WERI-Rb-1 (cell line): Measurements from ENCODE around the gene AKT2.

Experiments used
- DNase-seq: peaks from one replicate; pipeline ENCODE4 v3.0.0-alpha.2; 2020
- H3K27ac ChIP-seq: fragments of 250-450 bp; sonication (Bioruptor Pico); 2 replicates; pipeline ENCODE4 v1.5.1; 2020; ENCODE audit warnings: mild to moderate bottlenecking, moderate library complexity
- H3K27me3 ChIP-seq: fragments of 250-450 bp; sonication (Bioruptor Pico); 2 replicates; pipeline ENCODE4 v1.5.1; 2021; ENCODE audit warnings: mild to moderate bottlenecking, low read depth, moderate library complexity; ENCODE audit not compliant: insufficient read depth, severe bottlenecking
- H3K36me3 ChIP-seq: fragments of 250-450 bp; sonication (Bioruptor Pico); 2 replicates; pipeline ENCODE4 v1.5.1; 2020; ENCODE audit warnings: mild to moderate bottlenecking, moderate library complexity
- H3K4me3 ChIP-seq: 2 replicates; pipeline ENCODE4 v1.5.1; 2011; ENCODE audit warnings: low read depth, mild to moderate bottlenecking, control low read depth, low read length
- H3K9me3 ChIP-seq: fragments of 250-450 bp; sonication (Bioruptor Pico); 2 replicates; pipeline ENCODE4 v1.5.1; 2021; ENCODE audit warnings: mild to moderate bottlenecking, moderate library complexity; ENCODE audit not compliant: severe bottlenecking
- TF ChIP-seq, protein P1 (sequence below): IDR thresholded peaks from 2 replicates; pipeline ENCODE4 v1.5.1; 2011; ENCODE audit warnings: low read depth, mild to moderate bottlenecking, control low read depth, inconsistent platforms, low read length

AKT2 gene

DNA sequence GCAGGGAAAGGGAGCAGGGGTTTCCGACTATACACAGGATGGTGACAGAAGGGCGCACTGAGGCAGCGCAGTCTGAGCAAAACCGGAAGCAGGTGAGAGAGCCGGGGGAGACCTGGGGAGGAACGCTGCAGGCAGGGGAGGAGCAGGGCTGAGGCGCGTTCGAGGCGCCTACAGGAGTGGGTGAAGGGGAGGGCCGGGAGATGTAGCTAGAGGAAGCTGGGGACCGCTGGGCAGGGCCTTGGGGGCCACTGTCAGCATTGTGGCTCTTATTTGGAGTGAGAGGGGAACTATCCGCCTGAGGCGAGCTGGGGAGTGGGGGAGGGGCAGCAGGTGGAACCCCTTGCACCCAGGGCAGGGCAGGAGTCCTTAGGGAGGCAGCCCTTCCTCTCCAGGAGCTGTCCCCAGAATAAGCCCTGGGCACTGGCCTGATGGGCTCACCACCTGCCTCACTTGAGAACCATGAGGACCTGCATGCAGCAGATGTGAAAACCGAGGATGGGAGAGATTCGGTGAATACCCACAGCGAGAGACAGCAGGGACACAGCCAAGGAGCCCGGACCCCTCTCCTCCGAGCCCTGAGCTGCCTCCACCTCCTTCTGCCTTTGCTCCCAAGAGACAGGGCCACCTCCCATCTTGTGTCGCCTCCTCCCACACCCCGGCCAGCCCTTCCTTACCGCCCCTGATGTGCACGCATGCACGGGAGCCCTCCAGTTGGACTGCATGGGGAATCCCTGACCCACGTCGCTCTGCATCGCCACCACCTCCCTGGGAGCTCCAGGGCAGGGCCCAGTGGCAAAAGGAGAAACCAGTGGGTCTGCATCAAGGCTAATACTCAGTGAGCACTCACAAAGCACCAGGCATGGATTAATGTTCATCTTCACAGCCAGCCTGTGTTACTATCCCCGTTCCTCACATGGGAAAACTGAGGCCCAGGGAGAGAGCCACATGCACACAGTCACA is 10.3 kb downstream of the AKT2 start:
- Histone ChIP-seq H3K27me3 (no peaks in the 10 kb centered on the region), H3K4me3 (no peak overlapping the region), H3K27ac (no peak overlapping the region)

GRCh38 chr19:40273469-40274360 is 11.4 kb downstream of the AKT2 start:
- no peak for DNase-seq
- TF ChIP-seq, protein P1, sequence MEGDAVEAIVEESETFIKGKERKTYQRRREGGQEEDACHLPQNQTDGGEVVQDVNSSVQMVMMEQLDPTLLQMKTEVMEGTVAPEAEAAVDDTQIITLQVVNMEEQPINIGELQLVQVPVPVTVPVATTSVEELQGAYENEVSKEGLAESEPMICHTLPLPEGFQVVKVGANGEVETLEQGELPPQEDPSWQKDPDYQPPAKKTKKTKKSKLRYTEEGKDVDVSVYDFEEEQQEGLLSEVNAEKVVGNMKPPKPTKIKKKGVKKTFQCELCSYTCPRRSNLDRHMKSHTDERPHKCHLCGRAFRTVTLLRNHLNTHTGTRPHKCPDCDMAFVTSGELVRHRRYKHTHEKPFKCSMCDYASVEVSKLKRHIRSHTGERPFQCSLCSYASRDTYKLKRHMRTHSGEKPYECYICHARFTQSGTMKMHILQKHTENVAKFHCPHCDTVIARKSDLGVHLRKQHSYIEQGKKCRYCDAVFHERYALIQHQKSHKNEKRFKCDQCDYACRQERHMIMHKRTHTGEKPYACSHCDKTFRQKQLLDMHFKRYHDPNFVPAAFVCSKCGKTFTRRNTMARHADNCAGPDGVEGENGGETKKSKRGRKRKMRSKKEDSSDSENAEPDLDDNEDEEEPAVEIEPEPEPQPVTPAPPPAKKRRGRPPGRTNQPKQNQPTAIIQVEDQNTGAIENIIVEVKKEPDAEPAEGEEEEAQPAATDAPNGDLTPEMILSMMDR, result no peak
- H3K27ac ChIP-seq, result no peak overlapping the region
- no peak overlapping the region for H3K4me3 ChIP-seq
- H3K36me3 ChIP-seq, result peaks cover 8% of the 10 kb centered on the region
- H3K27me3 ChIP-seq, result no peaks in the 10 kb centered on the region
- no peaks in the 10 kb centered on the region for H3K9me3 ChIP-seq

More for the DNA sequence above, 10.3 kb downstream of the AKT2 start:
- Histone ChIP-seq H3K36me3 (peaks cover 6% of the 10 kb centered on the region), H3K9me3 (no peaks in the 10 kb centered on the region)
- TF ChIP-seq, protein P1, result no peak
- no peak for DNase-seq

DNA sequence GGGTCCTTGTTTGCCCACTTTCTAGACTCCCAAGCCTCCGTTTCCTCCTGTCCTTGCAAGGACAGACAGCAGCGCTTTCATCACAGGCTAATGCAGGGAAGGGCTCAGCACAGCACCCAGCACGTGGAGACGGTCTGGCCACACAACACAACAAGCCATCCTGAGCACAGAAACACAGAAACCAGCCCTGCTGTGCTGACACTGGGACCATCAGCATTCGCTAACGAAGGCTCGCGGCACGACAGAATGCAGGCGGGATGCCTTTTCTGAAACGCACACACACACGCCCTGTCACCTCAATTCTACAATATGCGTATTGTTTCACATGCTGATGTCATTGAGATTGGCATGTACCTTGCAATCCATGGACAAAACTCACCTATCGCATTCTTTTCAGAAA is 12.9 kb downstream of the AKT2 start:
- peaks cover 8% of the 10 kb centered on the region for H3K36me3 ChIP-seq
- no peak for DNase-seq
- no peaks in the 10 kb centered on the region for H3K27me3 ChIP-seq
- H3K4me3 ChIP-seq, result no peak overlapping the region
- no peaks in the 10 kb centered on the region for H3K9me3 ChIP-seq
- TF ChIP-seq, protein P1, result no peak
- H3K27ac ChIP-seq, result no peak overlapping the region

- DNase-seq, result no peak
- Histone ChIP-seq H3K4me3 (no peak overlapping the region), H3K27me3 (no peaks in the 10 kb centered on the region), H3K36me3 (peaks cover 8% of the 10 kb centered on the region), H3K9me3 (no peaks in the 10 kb centered on the region), H3K27ac (no peak overlapping the region)
- TF ChIP-seq, protein P1, result no peak
These were observed 13.4 kb downstream of the AKT2 start for GRCh38 chr19:40271706-40272105.

DNA sequence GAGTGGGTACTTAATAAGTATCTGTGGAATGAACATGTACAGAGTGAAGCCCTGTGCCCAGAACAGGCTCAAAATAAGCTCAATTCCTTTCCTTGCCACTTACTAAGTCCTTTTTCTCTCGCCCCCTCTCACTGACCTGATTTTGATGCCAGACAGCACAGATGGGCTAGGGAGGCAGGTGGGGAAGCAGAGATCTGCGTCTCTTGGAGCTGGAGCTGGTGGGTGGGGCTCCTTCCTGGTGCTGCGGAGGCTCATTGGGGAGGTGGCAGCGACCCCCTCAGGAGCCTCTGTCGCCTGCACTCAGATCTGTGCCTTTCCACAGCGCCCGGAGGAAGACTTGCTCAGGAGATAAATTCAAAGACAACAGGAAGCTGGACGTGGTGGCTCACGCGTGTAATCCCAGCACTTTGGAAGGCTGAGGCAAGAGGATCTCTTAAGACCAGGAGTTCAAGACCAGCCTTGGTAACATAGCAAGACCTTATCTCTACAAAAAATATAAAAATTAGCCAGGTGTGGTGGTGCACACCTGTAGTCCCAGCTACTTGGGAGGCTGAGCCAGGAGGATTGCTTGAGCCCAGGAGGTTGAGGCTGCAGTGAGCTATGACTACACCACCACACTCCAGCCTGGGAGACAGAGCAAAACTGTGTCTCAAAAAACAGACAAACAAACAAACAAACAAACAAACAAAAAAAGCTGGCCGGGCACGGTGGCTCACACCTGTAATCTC is 14.6 kb downstream of the AKT2 start:
- no peaks in the 10 kb centered on the region for H3K9me3 ChIP-seq
- DNase-seq, result peak; percentile 84
- H3K36me3 ChIP-seq, result peaks cover 8% of the 10 kb centered on the region
- TF ChIP-seq, protein P1, result peak; percentile 74
- no peaks in the 10 kb centered on the region for H3K27me3 ChIP-seq
- peak overlapping the region; percentile 32; the same call in 1 of the 2 replicates for H3K27ac ChIP-seq
- no peak overlapping the region for H3K4me3 ChIP-seq
